Upper lobe of left lung (tissue), 6 donors: ENCODE data around the gene HPDL. TPM values are rescaled to one million over a fixed set of nuclear protein-coding genes. Genes with fewer than 3 reads are reported as not detected.
"Not testable (repeated sequence)": the region's sequence is repeated elsewhere in the genome, so short reads cannot be mapped to it uniquely, and the experiment has no call there.

Experiments used
- ATAC-seq, 2 donors: fragments of 200-7000 bp; cut with Tn5 transposase; one replicate each; pipeline ENCODE4 v1.9.1; 2022; ENCODE audit warnings: mild to moderate bottlenecking in 2 of 2, moderate library complexity in 2 of 2; ENCODE audit not compliant: low FRiP score in 2 of 2
- DNase-seq, 2 donors: peaks; one replicate each; pipeline ENCODE4 v3.0.0-alpha.2; 2019 to 2020
- H3K27ac ChIP-seq, 4 donors: fragments of 200-600 bp; sonication (generic); one replicate each; pipeline ENCODE4 v1.5.1; 2016 to 2019
- H3K27me3 ChIP-seq, 4 donors: fragments of 200-600 bp; sonication (generic); one replicate each; pipeline ENCODE4 v1.5.1; 2017 to 2019
- H3K36me3 ChIP-seq, 4 donors: fragments of 200-600 bp; sonication (generic); one replicate each; pipeline ENCODE4 v1.5.1; 2016 to 2019
- H3K4me1 ChIP-seq, 4 donors: fragments of 200-600 bp; sonication (generic); one replicate each; pipeline ENCODE4 v1.5.1; 2018 to 2019
- H3K4me3 ChIP-seq, 4 donors: fragments of 200-600 bp; sonication (generic); one replicate each; pipeline ENCODE4 v1.5.1; 2017 to 2019; ENCODE audit warnings: mild to moderate bottlenecking in 2 of 4, moderate library complexity in 1 of 4
- H3K9me3 ChIP-seq, 4 donors: fragments of 200-600 bp; sonication (generic); one replicate each; pipeline ENCODE4 v1.5.1; 2018 to 2019
- CTCF ChIP-seq, 6 experiments: fragments of 450-650 bp in 4 of 6; fragments of 200-600 bp in 2 of 6; sonication (generic) in 2 of 6; IDR thresholded peaks; one replicate each; pipeline ENCODE4 v1.5.1; 2016 to 2019; ENCODE audit warnings: antibody characterized with exemption in 6 of 6
- EP300 ChIP-seq, 4 donors: sonication (generic); formaldehyde crosslinking; IDR thresholded peaks; one replicate each; pipeline ENCODE4 v1.5.1; 2017; ENCODE audit warnings: antibody characterized with exemption in 4 of 4, control low read depth in 2 of 4
- POLR2A ChIP-seq, 4 donors: fragments of 450-650 bp; IDR thresholded peaks; one replicate each; pipeline ENCODE4 v1.5.1; 2016 to 2017; ENCODE audit warnings: antibody characterized with exemption in 4 of 4, mild to moderate bottlenecking in 2 of 4
- POLR2AphosphoS5 ChIP-seq, 2 donors: sonication (generic); formaldehyde crosslinking; IDR thresholded peaks; one replicate each; pipeline ENCODE4 v1.5.1; 2017; ENCODE audit warnings: antibody characterized with exemption in 2 of 2
- WGBS, 2 donors: methylation state at CpG; one replicate each; pipeline ENCODE4 v1.1.5; 2017 to 2018; 5-methylcytosine and 5-hydroxymethylcytosine counted together
- total RNA-seq, 6 donors: library from RNA; depleted of rRNA in 4 of 6; stranded (reverse); fragments of >200 nt in 4 of 6; gene quantifications; one replicate each; pipeline versions ENCODE4 v1.1.0 to v1.2.1, GENCODE V29; 2016 to 2021
- donor health status: DM: no; HTN: no; CAD: no; lungs with moderate emphysema.
- donor health status: DM: no; HTN: yes; CAD: no; lungs with severe emphysema.

Gene HPDL
- 1 to 10 TPM in 1 of 6 donors, under 1 TPM in 2, not detected in 3; 0.30 to 1.3 (median 0.37) TPM for total RNA-seq

- ATAC-seq (peak; percentile 63 to 89), DNase-seq (peak; percentile 48 to 88)
Measured at GRCh38 chr1:45326627-45327623, at the start of gene HPDL. Gene HPDL, plus strand, starts transcription at chr1:45326895. Its CDS starts 254 bp downstream, at chr1:45327149.

GRCh38 chr1:45282351-45282750 lies 44.3 kb upstream of the HPDL start:
- no peak for TF ChIP-seq EP300 (IDR thresholded peaks at IDR 0.05)
- no peak for TF ChIP-seq POLR2AphosphoS5 (IDR thresholded peaks at IDR 0.05)
- TF ChIP-seq CTCF (IDR thresholded peaks at IDR 0.05), result no peak
- TF ChIP-seq POLR2A (IDR thresholded peaks at IDR 0.05), result no peak
- WGBS, 2 donors, result 31 to 55% methylated on average over 3 of the region's 3 CpGs
- Histone ChIP-seq H3K27me3 (no peaks in the 10 kb centered on the region), H3K36me3 (no peaks in the 10 kb centered on the region), H3K4me3 (no peak overlapping the region), H3K27ac (no peak overlapping the region), H3K9me3 (no peaks in the 10 kb centered on the region), H3K4me1 (peaks cover 0 to 3% (median 0%) of the 10 kb centered on the region in 4 donors)
- DNase-seq (no peak), ATAC-seq (no peak)

More at GRCh38 chr1:45326627-45327623, at the start of gene HPDL:
- H3K27ac ChIP-seq, result peak within 1 kb of the TSS in 1 of 4 donors; percentile 9
- no peaks in the 10 kb centered on the region for H3K9me3 ChIP-seq
- peaks cover 11 to 18% (median 14%) of the 10 kb centered on the region in 4 donors for H3K4me1 ChIP-seq
- 5 to 17% methylated on average over 40 to 43 of the region's 96 CpGs for WGBS, 2 donors
- H3K27me3 ChIP-seq, result no peaks in the 10 kb centered on the region
- TF ChIP-seq POLR2A (IDR thresholded peaks at IDR 0.05) (no peak), EP300 (IDR thresholded peaks at IDR 0.05) (no peak), CTCF (IDR thresholded peaks at IDR 0.05) (no peak), POLR2AphosphoS5 (IDR thresholded peaks at IDR 0.05) (no peak)
- H3K36me3 ChIP-seq, result peaks cover 5 to 16% (median 12%) of the 10 kb centered on the region in 4 donors
- H3K4me3 ChIP-seq, result peak within 1 kb of the TSS; percentile 46 to 69 (median 58)

GRCh38 chr1:45284858-45285257 lies 41.8 kb upstream of the HPDL start:
- H3K27ac ChIP-seq, H3K27me3 ChIP-seq, H3K36me3 ChIP-seq, H3K9me3 ChIP-seq, DNase-seq, H3K4me1 ChIP-seq, ATAC-seq, H3K4me3 ChIP-seq: not testable (repeated sequence)
- WGBS, 2 donors, result 81 to 85% methylated on average over 6 to 9 of the region's 9 CpGs

DNA sequence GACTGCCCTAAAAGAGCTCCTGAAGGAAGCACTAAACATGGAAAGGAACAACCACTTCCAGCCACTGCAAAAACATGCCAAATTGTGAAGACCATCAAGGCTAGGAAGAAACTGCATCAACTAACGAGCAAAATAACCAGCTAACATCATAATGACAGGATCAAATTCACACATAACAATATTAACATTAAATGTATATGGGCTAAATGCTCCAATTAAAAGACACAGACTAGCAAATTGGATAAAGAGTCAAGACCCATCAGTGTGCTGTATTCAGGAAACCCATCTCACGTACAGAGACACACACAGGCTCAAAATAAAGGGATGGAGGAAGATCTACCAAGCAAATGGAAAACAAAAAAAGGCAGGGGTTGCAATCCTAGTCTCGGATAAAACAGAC lies 40.2 kb upstream of the HPDL start:
- not testable (repeated sequence) for DNase-seq, H3K4me3 ChIP-seq, H3K9me3 ChIP-seq, H3K4me1 ChIP-seq, H3K27me3 ChIP-seq, H3K36me3 ChIP-seq, H3K27ac ChIP-seq, ATAC-seq
- WGBS, 2 donors, result 74 to 88% methylated on average over 2 to 3 of the region's 3 CpGs

DNA sequence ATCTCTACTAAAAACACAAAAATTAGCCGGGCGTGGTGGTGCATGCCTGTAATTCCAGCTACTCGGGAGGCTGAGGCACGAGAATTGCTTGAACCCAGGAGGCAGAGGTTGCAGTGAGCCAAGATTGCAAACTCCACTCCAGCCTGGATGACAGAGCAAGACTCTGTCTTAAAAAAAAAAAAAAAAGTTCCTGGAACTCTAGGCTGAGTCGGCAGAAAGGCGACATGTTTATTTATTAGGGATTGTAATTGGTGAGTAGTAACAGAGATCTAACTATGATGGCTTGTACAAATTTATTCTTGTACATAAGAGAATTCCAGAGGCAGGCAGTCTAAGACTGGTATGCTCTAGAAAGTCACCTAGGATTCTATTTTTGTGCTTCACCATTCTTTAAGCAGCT lies 35.7 kb upstream of the HPDL start:
- not testable (repeated sequence) for ATAC-seq, H3K4me3 ChIP-seq, H3K4me1 ChIP-seq, H3K36me3 ChIP-seq, H3K27ac ChIP-seq, H3K9me3 ChIP-seq, DNase-seq, H3K27me3 ChIP-seq
- 76 to 80% methylated on average over 6 of the region's 6 CpGs for WGBS, 2 donors

DNA sequence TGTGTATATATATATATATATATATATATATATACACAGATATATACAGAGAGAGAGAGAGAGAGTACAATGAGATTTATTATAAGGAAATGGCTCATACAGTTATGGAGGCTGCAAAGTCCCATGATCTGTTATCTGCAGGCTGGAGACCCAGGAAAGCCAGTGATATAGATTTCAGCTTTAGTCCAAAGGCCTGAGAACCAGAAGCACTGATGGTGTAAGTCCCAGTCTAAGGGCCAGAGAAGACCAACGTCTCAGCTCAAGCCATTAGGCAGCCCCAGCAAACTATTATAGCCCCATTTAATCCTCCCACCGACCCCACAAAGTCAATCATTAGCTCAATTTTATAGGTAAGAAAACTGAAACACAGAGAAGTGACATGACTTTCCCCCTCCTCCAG lies 35.0 kb upstream of the HPDL start:
- no peaks in the 10 kb centered on the region for H3K27me3 ChIP-seq
- no peak for TF ChIP-seq EP300 (IDR thresholded peaks at IDR 0.05)
- no peak for TF ChIP-seq POLR2A (IDR thresholded peaks at IDR 0.05)
- no peak for TF ChIP-seq POLR2AphosphoS5 (IDR thresholded peaks at IDR 0.05)
- TF ChIP-seq CTCF (IDR thresholded peaks at IDR 0.05), result no peak
- no peaks in the 10 kb centered on the region for H3K9me3 ChIP-seq
- no peak for DNase-seq
- ATAC-seq, result no peak
- H3K27ac ChIP-seq, result no peak overlapping the region
- no peaks in the 10 kb centered on the region for H3K4me1 ChIP-seq
- H3K36me3 ChIP-seq, result no peaks in the 10 kb centered on the region
- H3K4me3 ChIP-seq, result no peak overlapping the region
- 74 to 79% methylated on average over 2 of the region's 2 CpGs for WGBS, 2 donors
